Inflammatory macrophage treated with lipopolysaccharide for 4 hours (primary cell): Measurements from ENCODE around the gene KRTAP12-4.
"Not testable (repeated sequence)": the region's sequence is repeated elsewhere in the genome, so short reads cannot be mapped to it uniquely, and the experiment has no call there.

Experiments
- DNase-seq: peaks from one replicate; pipeline ENCODE4 v3.0.0-alpha.2; 2020

KRTAP12-4 gene, protein sequence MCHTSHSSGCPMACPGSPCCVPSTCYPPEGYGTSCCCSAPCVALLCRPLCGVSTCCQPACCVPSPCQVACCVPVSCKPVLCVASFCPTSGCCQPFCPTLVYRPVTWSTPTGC

DNA sequence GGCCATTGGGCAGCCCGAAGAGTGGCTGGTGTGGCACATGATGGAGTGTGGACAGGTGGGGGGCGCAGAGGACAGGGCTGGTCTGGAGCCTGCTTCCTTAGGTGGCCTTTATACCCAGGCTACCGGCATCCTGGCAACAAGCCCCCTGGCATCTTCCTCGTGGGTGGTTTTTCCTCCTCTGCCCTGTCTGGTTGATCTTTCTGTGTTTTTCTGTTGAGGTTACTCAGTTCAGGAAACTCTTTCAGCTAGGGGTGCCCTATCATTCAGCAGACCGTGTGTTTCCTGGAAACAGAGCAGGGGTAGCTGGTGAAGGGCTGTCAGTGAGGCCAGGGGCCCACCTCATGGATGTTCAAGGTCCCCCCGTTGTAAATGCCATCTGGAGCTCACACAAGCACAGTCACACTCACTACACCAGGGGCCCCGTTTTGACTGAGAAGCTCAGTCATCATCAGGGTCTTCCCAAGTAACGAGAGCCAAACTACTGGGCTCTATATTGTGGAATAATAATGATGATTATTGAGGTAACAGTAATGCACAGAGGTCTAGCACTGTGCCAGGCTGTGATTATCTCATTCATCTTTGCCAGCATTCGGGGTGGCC is at the start of gene KRTAP12-4:
Gene KRTAP12-4, minus strand, starts transcription at position 84 of the 600 bp plus-strand sequence. Its CDS starts 45 bp downstream, at position 39.
- no peak for DNase-seq

DNA sequence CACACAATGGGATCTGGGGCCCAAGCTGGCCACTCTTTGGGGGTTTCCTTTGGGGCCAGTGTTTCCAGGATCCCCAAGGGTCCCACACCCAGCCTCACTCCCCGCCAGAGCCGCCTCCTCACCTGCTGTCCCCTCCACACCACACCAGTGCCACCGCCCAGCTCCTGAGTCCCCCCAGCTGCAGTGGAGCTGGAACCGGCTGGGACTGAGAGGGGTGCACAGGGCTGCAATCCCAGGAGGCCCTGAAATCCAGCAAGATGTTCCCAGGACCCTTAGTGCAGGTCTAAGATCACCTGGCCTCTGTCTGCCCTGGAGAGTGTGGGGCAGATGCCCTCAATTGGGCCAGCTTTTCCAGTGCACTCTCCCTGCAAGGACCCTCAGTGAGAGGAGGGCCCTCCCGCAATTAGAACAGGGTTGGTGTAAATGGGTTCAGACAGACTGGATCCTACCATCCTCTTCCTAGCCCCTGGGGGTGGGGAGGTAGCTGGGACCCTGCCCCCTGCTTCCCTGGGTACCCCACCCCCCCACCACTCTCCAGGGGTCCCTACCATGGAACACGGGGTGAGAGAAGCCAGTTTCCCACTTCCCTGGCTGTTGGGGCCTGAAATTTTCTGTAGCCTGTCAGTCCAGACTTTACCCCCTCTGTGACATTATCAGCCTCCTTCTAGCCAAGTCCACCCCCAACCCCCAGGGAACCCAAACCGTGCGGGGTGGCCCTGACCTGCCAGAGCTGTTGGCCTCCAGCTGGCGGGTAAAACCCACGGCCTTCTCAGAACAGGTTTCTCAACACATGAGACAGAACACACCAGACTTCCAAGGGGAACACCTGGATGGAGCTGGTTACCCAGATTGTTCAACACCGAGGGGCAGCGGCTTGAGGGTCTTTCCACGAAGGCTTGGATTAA is 49.5 kb upstream of the KRTAP12-4 start:
- DNase-seq = no peak

DNA sequence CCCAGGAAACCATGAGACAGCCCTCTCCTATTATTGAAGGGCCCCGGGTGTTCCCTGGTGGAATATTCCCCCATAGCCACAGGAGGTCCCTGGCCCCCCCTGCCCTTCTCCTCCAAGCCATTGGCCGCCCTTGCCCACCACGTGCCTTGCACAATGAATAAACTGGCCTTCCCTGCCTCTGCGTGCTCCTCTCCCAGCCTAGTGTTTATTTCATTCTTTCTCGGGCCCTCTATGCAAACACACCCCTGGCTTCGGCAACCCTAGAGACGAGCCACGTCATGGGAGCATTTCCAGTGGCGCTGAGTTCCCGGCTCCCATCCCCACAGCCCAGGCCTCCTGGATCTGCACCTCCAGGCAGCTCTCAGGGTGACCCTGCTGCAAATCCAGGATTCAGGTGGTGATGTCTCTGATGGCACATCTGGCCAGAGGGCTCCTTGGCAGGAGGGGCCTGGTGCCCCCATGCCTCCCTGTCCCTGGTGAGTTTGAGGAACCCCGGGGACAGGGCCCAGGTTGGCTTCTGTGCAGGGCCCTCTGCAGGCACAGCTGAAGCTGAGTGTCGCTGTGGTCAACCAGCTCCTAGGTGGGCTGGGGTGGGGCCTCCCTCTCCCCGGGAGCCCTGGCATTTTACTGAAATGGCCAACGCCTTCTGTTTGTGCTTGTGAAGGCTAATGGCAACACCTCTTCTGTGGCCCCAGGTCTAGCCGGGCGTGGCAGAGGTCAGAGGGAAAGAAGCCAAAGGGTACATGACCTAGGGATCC is 48.7 kb upstream of the KRTAP12-4 start:
- DNase-seq = no peak

DNA sequence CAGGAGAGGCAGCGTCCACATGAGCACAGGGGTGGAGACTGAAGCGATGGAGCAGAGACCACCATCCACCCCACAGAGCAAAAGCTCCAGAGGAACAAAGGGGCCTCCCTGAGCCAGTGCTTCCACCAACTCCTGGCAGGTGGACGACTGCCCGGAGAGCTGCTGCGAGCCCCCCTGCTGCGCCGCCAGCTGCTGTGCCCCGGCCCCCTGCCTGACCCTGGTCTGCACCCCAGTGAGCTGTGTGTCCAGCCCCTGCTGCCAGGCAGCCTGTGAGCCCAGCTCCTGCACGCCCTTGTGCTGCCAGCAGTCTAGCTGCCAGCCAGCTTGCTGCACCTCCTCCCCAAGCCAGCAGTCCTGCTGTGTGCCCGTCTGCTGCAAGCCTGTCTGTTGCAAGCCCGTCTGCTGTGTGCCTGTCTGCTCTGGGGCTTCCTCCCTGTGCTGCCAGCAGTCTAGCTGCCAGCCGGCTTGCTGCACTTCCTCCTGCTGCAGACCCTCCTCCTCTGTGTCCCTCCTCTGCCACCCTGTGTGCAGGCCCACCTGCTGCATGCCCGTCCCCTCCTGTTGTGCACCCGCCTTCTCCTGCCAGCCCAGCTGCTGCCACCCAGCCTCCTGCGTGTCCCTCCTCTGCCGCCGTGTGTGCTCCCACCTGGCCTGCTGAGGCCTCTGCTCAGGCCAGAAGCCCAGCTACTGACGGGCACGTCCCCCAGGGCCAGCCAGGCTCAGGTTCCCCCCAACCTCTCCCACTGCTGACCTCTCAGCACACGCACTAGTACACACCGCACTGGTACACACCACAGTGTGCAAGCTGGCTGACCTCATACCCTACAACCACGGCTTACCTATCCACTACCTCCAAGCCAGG is 47.9 kb upstream of the KRTAP12-4 start:
- DNase-seq = no peak

DNA sequence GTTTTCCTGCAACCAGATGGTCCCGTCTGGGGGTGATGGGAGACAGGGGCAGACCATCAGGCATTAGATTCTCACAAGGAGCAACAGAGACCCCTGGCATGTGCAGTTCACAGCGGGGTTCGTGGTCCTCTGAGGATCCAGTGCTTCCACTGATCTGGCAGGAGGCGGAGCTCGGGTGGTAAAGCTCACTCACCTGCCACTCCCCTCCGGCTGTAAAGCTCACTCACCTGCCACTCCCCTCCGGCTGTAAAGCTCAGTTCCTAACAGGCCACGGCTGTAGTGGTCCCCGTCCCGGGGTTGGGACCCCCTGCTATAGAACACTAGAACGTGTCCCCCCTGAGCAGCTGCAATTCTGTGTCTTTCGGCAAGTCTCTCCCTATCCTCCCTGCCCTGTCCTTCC is 47.1 kb upstream of the KRTAP12-4 start:
- no peak for DNase-seq

DNA sequence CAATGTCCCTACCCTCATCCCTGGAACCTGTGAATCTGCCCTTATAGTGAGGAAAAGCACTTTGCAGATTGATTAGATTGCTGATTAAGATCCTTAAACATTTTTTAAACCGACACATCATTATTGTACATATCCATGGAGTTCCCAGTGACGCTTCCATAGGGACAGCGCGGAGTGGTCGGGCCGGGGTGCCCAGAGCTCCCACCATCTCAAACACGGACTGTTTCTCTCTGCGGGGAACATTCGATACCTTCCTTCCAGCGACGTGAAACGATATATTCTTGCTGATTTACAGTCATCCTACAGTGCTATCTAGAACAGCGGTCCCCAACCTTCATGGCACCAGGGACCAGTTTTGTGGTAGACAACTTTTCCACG is 46.6 kb upstream of the KRTAP12-4 start:
- DNase-seq = no peak

DNA sequence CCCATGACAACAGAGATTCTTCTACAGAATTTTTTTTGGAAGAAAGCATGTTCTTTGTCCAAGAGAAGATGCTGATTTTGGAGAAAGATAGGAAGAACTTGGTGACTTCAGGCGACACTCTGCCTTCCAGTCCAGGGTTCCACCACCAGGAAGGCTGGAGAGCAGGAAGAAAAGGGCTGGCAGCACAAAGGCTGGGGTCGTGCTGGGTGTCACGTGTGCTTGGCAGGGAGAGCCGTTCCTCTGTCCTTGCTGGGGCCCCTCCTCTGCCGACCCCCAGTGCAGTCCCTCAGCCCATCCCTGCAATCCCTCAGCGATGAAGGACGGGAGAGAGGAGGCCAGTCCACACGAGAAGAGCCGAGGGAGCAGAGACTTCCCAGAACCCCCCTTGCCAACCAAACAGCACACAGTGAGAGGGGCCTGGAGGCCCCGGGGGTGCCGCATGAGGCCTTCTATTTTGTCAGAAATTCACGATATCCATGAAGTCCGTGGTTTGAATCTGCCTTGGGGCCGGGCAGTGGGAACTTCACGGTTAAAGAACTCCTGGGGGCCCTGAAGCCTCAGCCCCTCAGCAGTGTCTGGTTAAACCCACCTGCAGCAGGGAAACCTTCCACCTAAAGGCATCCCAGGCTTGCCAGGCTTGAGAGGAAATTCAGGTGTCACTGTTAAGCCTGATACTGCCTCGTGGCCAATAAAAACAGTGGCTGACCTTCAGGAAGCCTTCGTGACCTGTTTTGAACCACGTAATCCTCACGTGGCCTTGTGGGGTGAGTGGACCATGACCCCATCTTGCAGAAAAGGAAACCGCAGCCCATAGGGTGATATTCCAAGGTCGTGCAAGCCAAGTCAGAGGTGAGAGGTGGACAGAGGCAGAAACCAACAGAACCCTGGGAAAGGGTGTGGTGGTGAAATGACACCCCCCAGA is 45.9 kb upstream of the KRTAP12-4 start:
- DNase-seq = no peak

DNA sequence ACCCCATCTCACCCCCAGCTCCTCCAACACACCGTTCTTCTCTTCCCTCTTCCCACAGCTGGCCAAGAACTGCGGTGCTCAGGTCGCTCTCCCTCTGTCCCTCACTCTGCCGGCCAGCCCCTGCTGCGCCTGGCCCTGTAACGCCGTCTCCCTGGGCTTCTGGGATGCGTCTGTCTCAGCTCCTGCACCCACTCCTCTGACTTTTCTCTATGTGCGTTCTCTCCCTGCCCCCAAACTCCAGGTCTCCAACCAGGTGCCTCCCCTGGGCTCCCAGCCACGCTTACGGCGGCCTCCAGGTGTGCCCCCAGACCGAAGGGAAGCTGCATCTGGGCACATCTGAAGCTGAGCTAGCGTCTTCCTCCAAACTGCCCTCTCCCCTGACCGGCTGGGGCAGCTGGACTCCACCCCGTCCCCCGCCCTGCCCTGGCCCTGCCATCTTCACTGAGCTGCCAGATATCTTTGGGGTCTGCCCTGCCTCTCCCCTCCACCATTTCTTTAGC is 45.1 kb upstream of the KRTAP12-4 start:
- DNase-seq = no peak

DNA sequence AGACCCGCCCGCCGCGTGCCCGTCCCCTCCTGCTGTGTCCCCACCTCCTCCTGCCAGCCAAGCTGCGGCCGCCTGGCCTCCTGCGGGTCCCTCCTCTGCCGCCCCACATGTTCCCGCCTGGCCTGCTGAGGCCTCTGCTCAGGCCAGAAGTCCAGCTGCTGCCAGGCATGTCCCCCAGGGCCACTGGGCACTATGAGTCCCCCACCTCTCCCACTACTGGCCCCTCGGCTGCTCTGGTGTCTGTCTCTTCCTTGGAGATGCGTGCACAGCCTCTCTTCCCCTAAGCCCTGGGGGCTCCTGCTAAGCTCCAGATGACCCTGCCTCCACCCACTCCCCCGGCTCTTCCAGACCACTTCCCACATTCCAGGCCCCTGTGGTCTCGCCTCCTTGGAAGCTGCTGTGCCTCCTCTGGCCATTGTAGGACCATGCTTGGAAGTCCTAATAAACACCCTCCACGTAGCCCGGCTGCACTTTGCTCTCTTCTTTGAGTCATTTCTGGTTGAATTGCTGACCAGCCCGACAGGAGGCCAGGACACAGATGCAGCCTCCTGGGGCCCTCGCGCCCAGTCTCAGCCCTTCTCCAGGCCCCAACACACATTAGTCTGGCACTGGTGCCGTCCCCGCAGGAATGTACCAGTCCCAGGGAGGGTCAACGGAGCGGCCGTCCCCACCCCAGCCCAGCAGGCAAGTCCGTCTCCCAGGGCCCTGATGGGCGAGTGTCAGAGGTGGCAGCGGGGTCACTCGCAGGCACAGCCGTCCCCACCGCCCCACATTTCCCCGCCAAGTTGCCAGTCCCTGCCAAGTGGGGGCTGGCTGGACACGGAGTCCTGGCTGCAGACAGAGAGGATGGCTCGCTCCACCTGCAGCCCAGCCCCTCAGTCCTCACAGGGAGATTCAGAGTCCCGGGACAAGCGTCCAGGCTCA is 43.6 kb upstream of the KRTAP12-4 start:
- no peak for DNase-seq

DNA sequence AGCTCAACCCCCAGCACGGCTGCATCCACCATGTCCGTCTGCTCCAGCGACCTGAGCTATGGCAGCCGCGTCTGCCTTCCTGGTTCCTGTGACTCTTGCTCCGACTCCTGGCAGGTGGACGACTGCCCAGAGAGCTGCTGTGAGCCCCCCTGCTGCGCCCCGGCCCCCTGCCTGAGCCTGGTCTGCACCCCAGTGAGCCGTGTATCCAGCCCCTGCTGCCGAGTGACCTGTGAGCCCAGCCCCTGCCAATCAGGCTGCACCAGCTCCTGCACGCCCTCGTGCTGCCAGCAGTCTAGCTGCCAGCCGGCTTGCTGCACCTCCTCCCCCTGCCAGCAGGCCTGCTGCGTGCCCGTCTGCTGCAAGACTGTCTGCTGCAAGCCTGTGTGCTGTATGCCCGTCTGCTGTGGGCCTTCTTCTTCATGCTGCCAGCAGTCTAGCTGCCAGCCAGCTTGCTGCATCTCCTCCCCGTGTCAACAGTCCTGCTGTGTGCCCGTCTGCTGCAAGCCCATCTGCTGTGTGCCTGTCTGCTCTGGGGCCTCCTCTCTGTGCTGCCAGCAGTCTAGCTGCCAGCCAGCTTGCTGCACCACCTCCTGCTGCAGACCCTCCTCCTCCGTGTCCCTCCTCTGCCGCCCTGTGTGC is 42.8 kb upstream of the KRTAP12-4 start, which contains the start of gene KRTAP10-12:
Gene KRTAP10-12, plus strand, starts transcription at position 1 of the 639 bp plus-strand sequence. Its CDS starts 30 bp downstream, at position 31.
- not testable (repeated sequence) for DNase-seq

DNA sequence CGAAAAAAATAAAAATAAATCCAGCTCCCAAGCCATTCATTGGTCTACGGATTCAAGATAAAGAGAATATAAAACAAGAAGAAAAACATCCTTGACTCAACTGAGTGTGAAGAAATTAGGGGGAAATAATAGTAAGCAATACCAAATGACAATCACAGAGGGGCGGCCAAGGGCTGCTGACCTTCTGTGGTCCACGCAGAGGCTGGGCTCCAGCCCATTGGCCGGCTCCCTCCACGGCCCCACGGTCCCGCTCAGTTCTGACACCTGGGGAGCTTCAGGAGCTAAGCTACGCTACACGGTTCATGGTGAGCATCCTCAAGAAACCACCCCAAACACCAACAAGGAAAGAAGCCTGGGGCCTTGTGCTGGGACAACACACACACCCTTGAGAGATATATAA is 42.1 kb upstream of the KRTAP12-4 start:
- no peak for DNase-seq

DNA sequence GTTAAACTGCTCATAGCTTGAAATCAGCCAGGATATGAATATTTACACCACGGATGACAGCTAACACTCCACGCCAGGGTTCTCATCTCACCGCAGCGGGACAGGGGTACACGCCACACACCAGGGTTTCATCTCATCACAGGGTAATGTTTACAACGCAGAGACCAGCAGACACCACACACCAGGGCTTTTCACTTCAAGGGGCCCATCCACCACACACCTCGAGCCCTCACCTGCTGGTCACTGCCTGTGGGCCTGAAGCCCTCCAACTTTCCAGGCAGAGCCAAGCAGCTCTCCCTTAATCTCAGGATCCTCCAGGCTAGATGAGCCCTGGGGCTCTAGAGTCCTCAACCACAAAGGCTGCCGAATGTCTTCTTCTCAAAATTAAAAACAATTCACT is 41.2 kb upstream of the KRTAP12-4 start:
- no peak for DNase-seq

DNA sequence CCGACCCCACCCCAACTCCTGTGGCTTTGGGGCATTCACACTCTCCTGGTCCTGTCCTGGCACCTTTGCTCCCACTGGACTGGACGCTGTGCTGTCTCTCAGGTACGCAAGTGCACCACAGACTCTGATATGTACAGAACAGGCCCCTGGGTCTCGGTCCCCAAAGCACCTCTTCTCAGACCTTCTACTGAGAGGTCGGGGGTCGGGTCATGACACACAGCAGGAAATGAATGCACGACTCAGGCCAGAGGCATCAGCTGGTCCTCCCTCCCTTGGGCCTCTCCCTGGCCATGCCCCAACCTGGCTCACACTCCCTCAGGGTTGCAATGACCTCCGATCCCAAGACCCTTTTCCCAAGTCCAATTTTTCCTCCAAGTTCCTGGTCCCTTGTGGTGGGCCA is 40.7 kb upstream of the KRTAP12-4 start:
- no peak for DNase-seq

DNA sequence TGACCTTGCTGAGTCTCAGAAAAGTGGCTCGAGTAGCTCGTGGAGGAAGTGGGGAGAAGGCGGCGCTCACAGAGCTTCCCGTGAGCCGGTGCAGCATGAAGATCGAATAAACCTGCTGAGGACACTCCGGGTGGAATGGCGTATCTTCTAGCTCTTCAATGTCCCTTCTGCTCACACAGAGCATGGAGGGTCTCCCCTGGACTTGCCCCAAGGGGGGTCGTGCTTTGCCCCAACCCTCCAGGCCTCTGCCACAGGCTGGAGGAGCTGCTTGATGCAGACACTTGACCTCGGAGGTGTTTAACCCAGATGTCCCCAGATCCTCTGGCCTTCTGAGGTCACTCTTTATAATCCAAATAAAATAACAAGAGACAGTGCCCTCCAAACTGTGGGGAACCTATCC is 40.3 kb upstream of the KRTAP12-4 start:
- no peak for DNase-seq

DNA sequence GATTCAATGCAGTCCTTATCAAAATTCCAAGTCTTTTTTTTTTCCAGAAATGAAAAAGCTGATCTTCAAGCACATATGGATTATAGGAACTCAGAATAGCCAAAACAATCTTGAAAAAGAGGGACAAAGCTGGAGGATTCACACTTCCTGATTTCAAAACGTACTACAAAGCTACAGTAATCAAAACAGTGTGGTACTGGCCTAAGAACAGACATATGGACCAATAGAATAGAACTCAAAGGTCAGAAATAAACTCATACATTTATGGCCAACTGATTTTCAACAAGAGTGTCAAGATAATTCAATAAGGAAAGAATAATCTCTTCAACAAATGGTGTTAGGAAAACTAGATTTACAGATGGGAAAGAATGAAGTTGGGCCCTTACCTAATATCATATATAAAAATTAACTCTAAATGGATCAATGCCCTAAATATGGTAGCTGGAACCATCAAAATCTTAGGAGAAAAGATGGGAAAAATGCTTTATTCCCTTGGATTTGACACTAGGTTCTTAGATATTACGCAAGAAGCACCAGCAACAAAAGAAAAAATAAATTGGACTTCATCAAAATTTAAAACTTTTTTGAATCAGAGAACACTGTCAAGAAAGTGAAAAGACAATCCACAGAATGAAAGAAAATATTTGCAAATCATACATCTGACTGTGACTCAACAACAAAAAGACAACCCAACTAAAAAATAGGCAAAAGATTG is 38.5 kb upstream of the KRTAP12-4 start:
- DNase-seq = no peak

DNA sequence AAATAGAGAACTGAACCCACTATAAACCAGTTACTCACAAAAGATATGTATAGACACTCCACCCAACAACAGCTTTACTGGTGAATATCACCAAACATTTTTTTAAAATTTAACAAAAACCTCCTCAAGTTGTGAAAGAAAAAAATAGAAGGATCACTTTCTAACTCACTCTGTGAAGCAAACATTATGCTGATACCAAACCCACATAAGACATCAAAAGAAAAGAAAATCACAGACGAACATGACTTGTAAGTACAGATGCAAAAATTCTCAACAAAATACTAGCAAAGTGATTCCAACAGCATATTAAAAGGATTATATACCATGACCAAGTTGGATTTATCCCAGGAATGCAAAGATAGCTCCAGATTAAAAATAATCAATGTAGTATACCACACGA is 37.2 kb upstream of the KRTAP12-4 start:
- no peak for DNase-seq

DNA sequence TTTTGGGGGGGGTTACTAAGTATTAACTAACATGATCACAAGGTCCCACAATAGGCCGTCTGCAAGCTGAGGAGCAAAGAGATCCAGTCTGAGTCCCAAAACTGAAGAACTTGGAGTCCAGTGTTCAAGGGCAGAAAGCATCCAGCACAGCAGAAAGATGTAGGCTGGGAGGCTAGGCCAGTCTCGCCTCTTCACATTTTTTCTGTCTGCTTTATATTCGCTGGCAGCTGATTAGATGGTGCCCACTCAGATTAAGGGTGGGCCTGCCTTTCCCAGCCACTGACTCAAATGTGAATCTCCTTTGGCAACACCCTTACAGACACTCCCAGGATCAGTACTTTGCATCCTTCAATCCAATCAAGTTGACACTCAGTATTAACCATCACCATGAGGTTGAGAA is 35.3 kb upstream of the KRTAP12-4 start:
- not testable (repeated sequence) for DNase-seq

DNA sequence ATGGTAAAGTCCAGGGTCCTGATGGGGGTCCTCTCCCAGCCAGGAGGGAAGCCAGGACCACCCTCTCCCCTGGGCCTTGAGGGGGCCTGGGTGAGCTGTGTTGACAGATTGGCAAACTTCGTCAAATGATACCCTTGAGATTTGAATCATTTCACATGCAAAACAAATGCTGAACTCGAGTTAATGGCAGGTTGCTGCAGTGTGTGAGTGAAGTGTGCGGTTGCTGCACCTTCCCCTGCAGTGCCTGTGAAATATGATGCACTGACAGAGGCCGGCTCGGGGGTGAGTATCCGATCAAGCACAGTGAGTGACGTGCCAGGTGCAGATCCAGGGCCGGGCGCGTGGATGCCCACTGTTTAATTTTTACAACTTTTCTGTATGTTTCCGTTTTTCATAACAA is 33.2 kb upstream of the KRTAP12-4 start:
- no peak for DNase-seq
